Kidney (tissue), 19 donors: Measurements from ENCODE around the gene SPATA31A7. TPM values are rescaled to one million over a fixed set of nuclear protein-coding genes. Genes with fewer than 3 reads are reported as not detected.
"Not testable (repeated sequence)": the region's sequence is repeated elsewhere in the genome, so short reads cannot be mapped to it uniquely, and the experiment has no call there.

Experiments used
- DNase-seq, 5 donors: peaks; one replicate each; pipeline ENCODE4 v3.0.0-alpha.2; 2013 to 2020
- FAIRE-seq: peaks from 2 replicates; lab custom pipeline; 2012; peaks lifted over from hg19 to GRCh38; lab: Jason Lieb, UNC
- H3K27ac ChIP-seq, 2 donors: one replicate each; pipeline ENCODE4 v1.7.0; 2013; ENCODE audit warnings: low read depth in 2 of 2, low read length in 2 of 2, inconsistent platforms in 1 of 2
- H3K27me3 ChIP-seq: one replicate; pipeline ENCODE4 v1.7.1; 2013; ENCODE audit warnings: low read length, inconsistent platforms; ENCODE audit not compliant: control insufficient read depth, insufficient read depth
- H3K36me3 ChIP-seq, 3 donors: one replicate each; pipeline versions ENCODE4 v1.7.0 to v1.7.1; 2013; ENCODE audit warnings: low read length in 3 of 3, control low read depth in 1 of 3, inconsistent platforms in 1 of 3; ENCODE audit not compliant: insufficient read depth in 3 of 3, control insufficient read depth in 2 of 3
- H3K4me1 ChIP-seq, 3 donors: one replicate each; pipeline versions ENCODE4 v1.7.0 to v1.7.1; 2013; ENCODE audit warnings: low read length in 3 of 3, inconsistent platforms in 1 of 3, low read depth in 1 of 3; ENCODE audit not compliant: control insufficient read depth in 2 of 3, insufficient read depth in 2 of 3
- H3K4me3 ChIP-seq, 3 donors: one replicate each; pipeline versions ENCODE4 v1.7.0 to v1.8.1; 2013; ENCODE audit warnings: low read length in 3 of 3, control low read depth in 1 of 3, inconsistent platforms in 1 of 3
- H3K9ac ChIP-seq, 3 donors: one replicate each; pipeline versions ENCODE4 v1.7.0 to v1.7.1; 2013; ENCODE audit warnings: low read length in 3 of 3, control low read depth in 1 of 3, inconsistent platforms in 1 of 3
- H3K9me3 ChIP-seq, 3 donors: one replicate each; pipeline versions ENCODE4 v1.7.0 to v1.7.1; 2013; ENCODE audit warnings: low read length in 3 of 3, control low read depth in 1 of 3, inconsistent platforms in 1 of 3; ENCODE audit not compliant: control insufficient read depth in 2 of 3, insufficient read depth in 1 of 3
- intact Hi-C: fragments of 100-400 bp; cut with DNase I; formaldehyde crosslinking; loops from one replicate; pipeline ENCODE4 v1.11.1; 2022
- long read RNA-seq, 10 donors: library from polyadenylated mRNA in 1 of 10; unstranded in 1 of 10; transcript quantifications; one replicate each; pipeline ENCODE4 v2.0.0 and lab custom pipeline, GENCODE V29; 2021 to 2026
- polyA plus RNA-seq: library from polyadenylated mRNA; stranded (reverse); fragments of 350-450 nt; fragmentation: Illumina TruSeq; extraction: RNeasy Lipid Tissue Mini Kit (QIAGEN cat#74804); gene quantifications from one replicate; pipeline ENCODE4 v1.2.3, GENCODE V29; 2014; ENCODE audit warnings: low read depth, low replicate concordance; ENCODE audit not compliant: insufficient read depth
- total RNA-seq: library from RNA; stranded (reverse); fragmentation: NEBNext Ultra II Directional; extraction: Animal tissue kit (Norgen Biotek cat#: 25700); gene quantifications from one replicate; pipeline ENCODE4 v1.2.1, GENCODE V29; 2021
- donor health status: control.
- donor health status: control.
- donor health status: DM: yes; HTN: yes; CAD: no.
- donor health status: Normal renal cell carcinoma (clear cell type).

SPATA31A7 gene
- total RNA-seq (not detected), polyA plus RNA-seq (not detected)
- long read RNA-seq, donor 1, result 0 reads
- long read RNA-seq, donor 2, result 0 reads
- long read RNA-seq, donor 3, result 0 reads
- long read RNA-seq, donor 4, result 0 reads
- long read RNA-seq, donor 5, result 0 reads
- long read RNA-seq, donor 6, result 0 reads
- long read RNA-seq, donor 7, result 0 reads
- long read RNA-seq, donor 8, result 0 reads
- long read RNA-seq, donor 9, result 0 reads
- long read RNA-seq, donor 10, result 0 reads

DNA sequence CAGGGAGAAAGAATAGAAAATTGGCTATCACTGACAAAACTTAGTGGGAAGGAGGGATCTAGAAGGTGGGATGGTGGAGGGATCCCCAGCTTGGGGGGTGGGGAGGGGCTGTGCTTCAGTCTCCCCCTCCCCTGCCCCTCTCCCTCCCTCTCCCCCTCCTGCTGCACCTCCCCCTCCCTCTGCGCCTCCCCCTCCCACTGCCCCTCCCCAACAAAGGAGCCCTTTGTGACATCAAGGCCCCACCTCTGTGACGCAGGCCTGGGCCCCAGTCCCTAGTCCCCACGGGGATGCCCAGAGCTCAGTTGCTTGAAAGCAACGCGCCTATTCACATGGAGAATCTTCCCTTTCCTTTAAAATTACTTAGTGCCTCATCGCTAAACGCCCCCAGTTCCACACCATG is at the start of gene SPATA31A7:
Gene SPATA31A7 (plus strand): TSS at position 301 of the 400 bp plus-strand sequence. CDS start 29 bp downstream, at position 330.
- FAIRE-seq, DNase-seq, H3K27me3 ChIP-seq, intact Hi-C loops, H3K27ac ChIP-seq, H3K4me1 ChIP-seq, H3K4me3 ChIP-seq, H3K9me3 ChIP-seq, H3K9ac ChIP-seq, H3K36me3 ChIP-seq: not testable (repeated sequence)

DNA sequence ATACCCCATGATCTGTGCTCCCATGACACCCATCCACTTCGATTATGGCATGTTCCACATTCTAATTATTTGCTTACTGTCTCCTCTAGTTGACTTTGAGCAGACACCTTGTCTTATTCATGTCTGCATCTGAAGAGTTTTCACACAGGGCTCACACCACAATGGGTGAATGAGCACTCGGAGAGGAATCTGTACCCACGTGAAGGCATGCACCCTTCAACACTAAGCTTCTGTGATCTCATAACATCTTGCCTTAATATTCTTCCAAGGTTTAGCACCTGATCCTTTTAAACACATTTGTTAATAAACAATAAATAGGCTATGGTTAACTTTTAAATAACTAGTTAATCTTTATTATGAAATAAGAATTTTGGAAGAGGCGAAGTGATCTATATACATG is 36.6 kb downstream of the SPATA31A7 start:
- DNase-seq, H3K27me3 ChIP-seq, intact Hi-C loops, H3K36me3 ChIP-seq, H3K4me3 ChIP-seq, H3K4me1 ChIP-seq, H3K9ac ChIP-seq, H3K27ac ChIP-seq, H3K9me3 ChIP-seq, FAIRE-seq: not testable (repeated sequence)
